ENCODE measurements around the gene DAB1.

DNA sequence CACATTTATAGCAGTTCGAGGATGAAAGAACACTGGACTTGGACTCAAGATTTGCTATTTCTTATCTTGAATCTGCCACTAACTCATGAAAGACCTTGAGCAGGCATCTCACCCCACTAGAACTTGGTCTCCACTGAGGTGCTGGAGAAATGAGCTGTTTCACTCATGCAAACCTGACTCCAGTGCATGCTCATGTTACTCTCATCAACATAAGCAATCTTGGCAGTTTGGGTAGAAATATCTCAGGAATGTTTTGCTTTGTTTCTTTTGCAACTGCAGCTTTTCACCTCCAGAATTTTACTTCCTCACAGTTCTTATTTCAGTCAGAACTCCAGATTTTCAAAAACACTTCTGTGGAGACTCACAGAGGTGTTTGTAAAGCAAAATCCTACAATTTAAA lies 46.2 kb upstream of the DAB1 start:
- TF ChIP-seq ZNF585B (tag by site-specific recombination; IDR thresholded peaks at IDR 0.05) (no peak), ZSCAN23 (tag by site-specific recombination; IDR thresholded peaks at IDR 0.05) (no peak)
- TF ChIP-seq, protein P1, sequence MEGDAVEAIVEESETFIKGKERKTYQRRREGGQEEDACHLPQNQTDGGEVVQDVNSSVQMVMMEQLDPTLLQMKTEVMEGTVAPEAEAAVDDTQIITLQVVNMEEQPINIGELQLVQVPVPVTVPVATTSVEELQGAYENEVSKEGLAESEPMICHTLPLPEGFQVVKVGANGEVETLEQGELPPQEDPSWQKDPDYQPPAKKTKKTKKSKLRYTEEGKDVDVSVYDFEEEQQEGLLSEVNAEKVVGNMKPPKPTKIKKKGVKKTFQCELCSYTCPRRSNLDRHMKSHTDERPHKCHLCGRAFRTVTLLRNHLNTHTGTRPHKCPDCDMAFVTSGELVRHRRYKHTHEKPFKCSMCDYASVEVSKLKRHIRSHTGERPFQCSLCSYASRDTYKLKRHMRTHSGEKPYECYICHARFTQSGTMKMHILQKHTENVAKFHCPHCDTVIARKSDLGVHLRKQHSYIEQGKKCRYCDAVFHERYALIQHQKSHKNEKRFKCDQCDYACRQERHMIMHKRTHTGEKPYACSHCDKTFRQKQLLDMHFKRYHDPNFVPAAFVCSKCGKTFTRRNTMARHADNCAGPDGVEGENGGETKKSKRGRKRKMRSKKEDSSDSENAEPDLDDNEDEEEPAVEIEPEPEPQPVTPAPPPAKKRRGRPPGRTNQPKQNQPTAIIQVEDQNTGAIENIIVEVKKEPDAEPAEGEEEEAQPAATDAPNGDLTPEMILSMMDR (tag by site-specific recombination; IDR thresholded peaks at IDR 0.05): no peak
